ENCODE results near the gene BNC2. TPM values are rescaled to one million over a fixed set of nuclear protein-coding genes. Genes with fewer than 3 reads are reported as not detected.

BNC2 gene
- total RNA-seq, 1 donor from 2014 or later: 38.0 TPM

GRCh38 chr9:16515207-16515606, 355.3 kb downstream of the BNC2 start:
- Histone ChIP-seq H3K9me3 (ENCODE audit: insufficient read depth, low read depth, low read length) (no peaks in the 10 kb centered on the region), H3K9ac (ENCODE audit: low read length) (peak overlapping the region; percentile 38), H3K27ac (ENCODE audit: low read depth, low read length) (peak overlapping the region; percentile 39), H4K20me1 (ENCODE audit: insufficient read depth, low read length) (no peaks in the 10 kb centered on the region), H3K79me2 (ENCODE audit: insufficient read depth, low read length) (no peaks in the 10 kb centered on the region), H3K4me2 (ENCODE audit: low read length) (peak overlapping the region; percentile 70), H3K36me3 (ENCODE audit: insufficient read depth, low read length) (no peaks in the 10 kb centered on the region), H3K4me1 (ENCODE audit: insufficient read depth, low read length) (peaks cover 34% of the 10 kb centered on the region), H2AFZ (ENCODE audit: low read depth, low read length) (no peak overlapping the region), H3K4me3 (ENCODE audit: insufficient read depth, low read depth, low read length) (no peak overlapping the region), H3K27me3 (ENCODE audit: insufficient read depth, low read length) (no peaks in the 10 kb centered on the region)
- no peaks in the 10 kb centered on the region for H3K9me3 Mint-ChIP-seq (ENCODE audit: unreplicated experiment)
- DNase-seq (ENCODE audit: low read depth) (no peak), FAIRE-seq (no peak)
- H3K27me3 Mint-ChIP-seq (ENCODE audit: low read depth, unreplicated experiment): no peaks in the 10 kb centered on the region
- peaks cover 7% of the 10 kb centered on the region for H3K36me3 Mint-ChIP-seq (ENCODE audit: low read depth, unreplicated experiment)
- H3K27ac Mint-ChIP-seq (ENCODE audit: unreplicated experiment): peak overlapping the region; percentile 86
- no peak overlapping the region for H3K4me3 Mint-ChIP-seq (ENCODE audit: unreplicated experiment)
- H3K4me1 Mint-ChIP-seq (ENCODE audit: low read depth, unreplicated experiment): peaks cover 46% of the 10 kb centered on the region
- no peak for TF ChIP-seq CTCF (IDR thresholded peaks at IDR 0.05; ENCODE audit: insufficient read depth, low read depth, low read length)
- TF ChIP-seq EZH2 (IDR thresholded peaks at IDR 0.05; ENCODE audit: insufficient read depth, low read length): no peak

GRCh38 chr9:16514131-16514530, 356.3 kb downstream of the BNC2 start:
- no peaks in the 10 kb centered on the region for H3K27me3 ChIP-seq (ENCODE audit: insufficient read depth, low read length)
- Mint-ChIP-seq H3K9me3 (ENCODE audit: unreplicated experiment) (no peaks in the 10 kb centered on the region), H3K4me1 (ENCODE audit: low read depth, unreplicated experiment) (peaks cover 46% of the 10 kb centered on the region), H3K36me3 (ENCODE audit: low read depth, unreplicated experiment) (peaks cover 2% of the 10 kb centered on the region), H3K27ac (ENCODE audit: unreplicated experiment) (peak overlapping the region; percentile 10), H3K4me3 (ENCODE audit: unreplicated experiment) (no peak overlapping the region), H3K27me3 (ENCODE audit: low read depth, unreplicated experiment) (no peaks in the 10 kb centered on the region)
- H3K4me2 ChIP-seq (ENCODE audit: low read length): no peak overlapping the region
- no peaks in the 10 kb centered on the region for H3K9me3 ChIP-seq (ENCODE audit: insufficient read depth, low read depth, low read length)
- TF ChIP-seq CTCF (IDR thresholded peaks at IDR 0.05; ENCODE audit: insufficient read depth, low read depth, low read length): no peak
- TF ChIP-seq EZH2 (IDR thresholded peaks at IDR 0.05; ENCODE audit: insufficient read depth, low read length): no peak
- no peak overlapping the region for H3K27ac ChIP-seq (ENCODE audit: low read depth, low read length)
- H3K4me1 ChIP-seq (ENCODE audit: insufficient read depth, low read length): peaks cover 43% of the 10 kb centered on the region
- H3K9ac ChIP-seq (ENCODE audit: low read length): no peak overlapping the region
- H4K20me1 ChIP-seq (ENCODE audit: insufficient read depth, low read length): no peaks in the 10 kb centered on the region
- no peaks in the 10 kb centered on the region for H3K79me2 ChIP-seq (ENCODE audit: insufficient read depth, low read length)
- H3K4me3 ChIP-seq (ENCODE audit: insufficient read depth, low read depth, low read length): no peak overlapping the region
- H2AFZ ChIP-seq (ENCODE audit: low read depth, low read length): no peak overlapping the region
- FAIRE-seq (peak; percentile 43), DNase-seq (ENCODE audit: low read depth) (no peak)
- H3K36me3 ChIP-seq (ENCODE audit: insufficient read depth, low read length): no peaks in the 10 kb centered on the region

GRCh38 chr9:16512281-16512680, 358.2 kb downstream of the BNC2 start:
- H3K4me1 Mint-ChIP-seq (ENCODE audit: low read depth, unreplicated experiment): peaks cover 45% of the 10 kb centered on the region
- no peaks in the 10 kb centered on the region for H3K9me3 ChIP-seq (ENCODE audit: insufficient read depth, low read depth, low read length)
- H3K27ac Mint-ChIP-seq (ENCODE audit: unreplicated experiment): no peak overlapping the region
- no peaks in the 10 kb centered on the region for H3K9me3 Mint-ChIP-seq (ENCODE audit: unreplicated experiment)
- no peaks in the 10 kb centered on the region for H3K36me3 Mint-ChIP-seq (ENCODE audit: low read depth, unreplicated experiment)
- no peak overlapping the region for H3K4me2 ChIP-seq (ENCODE audit: low read length)
- no peak overlapping the region for H3K4me3 Mint-ChIP-seq (ENCODE audit: unreplicated experiment)
- FAIRE-seq (no peak), DNase-seq (ENCODE audit: low read depth) (no peak)
- TF ChIP-seq CTCF (IDR thresholded peaks at IDR 0.05; ENCODE audit: insufficient read depth, low read depth, low read length) (no peak), EZH2 (IDR thresholded peaks at IDR 0.05; ENCODE audit: insufficient read depth, low read length) (no peak)
- H3K9ac ChIP-seq (ENCODE audit: low read length): no peak overlapping the region
- H3K27me3 ChIP-seq (ENCODE audit: insufficient read depth, low read length): no peaks in the 10 kb centered on the region
- H4K20me1 ChIP-seq (ENCODE audit: insufficient read depth, low read length): no peaks in the 10 kb centered on the region
- H3K4me1 ChIP-seq (ENCODE audit: insufficient read depth, low read length): peaks cover 41% of the 10 kb centered on the region
- no peaks in the 10 kb centered on the region for H3K27me3 Mint-ChIP-seq (ENCODE audit: low read depth, unreplicated experiment)
- no peaks in the 10 kb centered on the region for H3K36me3 ChIP-seq (ENCODE audit: insufficient read depth, low read length)
- no peak overlapping the region for H3K4me3 ChIP-seq (ENCODE audit: insufficient read depth, low read depth, low read length)
- H3K79me2 ChIP-seq (ENCODE audit: insufficient read depth, low read length): no peaks in the 10 kb centered on the region
- H3K27ac ChIP-seq (ENCODE audit: low read depth, low read length): no peak overlapping the region
- H2AFZ ChIP-seq (ENCODE audit: low read depth, low read length): no peak overlapping the region

All from astrocyte (in vitro differentiated cells and primary cell).